IPS-20b (cell line): ENCODE measurements around the gene GOSR2.
"Not testable (repeated sequence)": the region's sequence is repeated elsewhere in the genome, so short reads cannot be mapped to it uniquely, and the experiment has no call there.

Experiments
- H3K27ac ChIP-seq: one replicate; pipeline ENCODE4 v1.5.1; 2013; ENCODE audit warnings: low read length
- H3K27me3 ChIP-seq: 2 replicates; pipeline ENCODE4 v1.6.1; 2013; ENCODE audit warnings: mild to moderate bottlenecking, low read length, inconsistent platforms; ENCODE audit not compliant: insufficient read depth
- H3K36me3 ChIP-seq: 2 replicates; pipeline ENCODE4 v1.6.1; 2013; ENCODE audit warnings: low read depth, mild to moderate bottlenecking, inconsistent platforms, low read length, moderate library complexity; ENCODE audit not compliant: insufficient read depth
- H3K4me1 ChIP-seq: 2 replicates; pipeline ENCODE4 v1.6.1; 2013; ENCODE audit warnings: mild to moderate bottlenecking, control low read depth, inconsistent platforms, low read length, moderate library complexity; ENCODE audit not compliant: insufficient read depth
- H3K4me3 ChIP-seq: 2 replicates; pipeline ENCODE4 v1.5.1; 2013; ENCODE audit warnings: mild to moderate bottlenecking, low read length, inconsistent platforms
- H3K9ac ChIP-seq: 2 replicates; pipeline ENCODE4 v1.6.1; 2013; ENCODE audit warnings: low read depth, mild to moderate bottlenecking, inconsistent platforms, low read length, moderate library complexity
- H3K9me3 ChIP-seq: 2 replicates; pipeline ENCODE4 v1.6.1; 2013; ENCODE audit warnings: mild to moderate bottlenecking, low read depth, low read length, inconsistent platforms; ENCODE audit not compliant: insufficient read depth

GOSR2 gene

GRCh38 chr17:46984892-46985291 lies 61.9 kb downstream of the GOSR2 start:
- no peaks in the 10 kb centered on the region for H3K9me3 ChIP-seq
- no peak overlapping the region for H3K9ac ChIP-seq
- H3K36me3 ChIP-seq, result no peaks in the 10 kb centered on the region
- no peak overlapping the region for H3K4me3 ChIP-seq
- H3K27ac ChIP-seq, result no peak overlapping the region
- H3K27me3 ChIP-seq, result peaks cover 14% of the 10 kb centered on the region
- H3K4me1 ChIP-seq, result 0 out of 2 replicates have a peak, but pooled peaks cover 6% of the 10 kb centered on the region

- no peak overlapping the region for H3K4me3 ChIP-seq
- 0 out of 2 replicates have a peak, but pooled peaks cover under 1% of the 10 kb centered on the region for H3K4me1 ChIP-seq
- peaks cover 4% of the 10 kb centered on the region; the same call in 1 of the 2 replicates for H3K27me3 ChIP-seq
- H3K27ac ChIP-seq, result no peak overlapping the region
- H3K9ac ChIP-seq, result no peak overlapping the region
- no peaks in the 10 kb centered on the region for H3K36me3 ChIP-seq
- no peaks in the 10 kb centered on the region for H3K9me3 ChIP-seq
Measured at GRCh38 chr17:46986366-46986765, 63.4 kb downstream of the GOSR2 start.

- not testable (repeated sequence) for H3K9me3 ChIP-seq, H3K27ac ChIP-seq, H3K4me1 ChIP-seq, H3K27me3 ChIP-seq, H3K36me3 ChIP-seq, H3K4me3 ChIP-seq, H3K9ac ChIP-seq
Measured at GRCh38 chr17:46987927-46988326, 65.0 kb downstream of the GOSR2 start.

- Histone ChIP-seq H3K9me3 (no peaks in the 10 kb centered on the region), H3K27me3 (peaks cover 4% of the 10 kb centered on the region; the same call in 1 of the 2 replicates), H3K36me3 (no peaks in the 10 kb centered on the region), H3K9ac (no peak overlapping the region), H3K27ac (no peak overlapping the region), H3K4me1 (no peaks in the 10 kb centered on the region), H3K4me3 (no peak overlapping the region)
Measured at GRCh38 chr17:46989637-46990431, 66.9 kb downstream of the GOSR2 start.

GRCh38 chr17:46991617-46992016 lies 68.7 kb downstream of the GOSR2 start:
- Histone ChIP-seq H3K27me3 (peaks cover 4% of the 10 kb centered on the region; the same call in 1 of the 2 replicates), H3K4me1 (no peaks in the 10 kb centered on the region), H3K36me3 (no peaks in the 10 kb centered on the region), H3K9me3 (no peaks in the 10 kb centered on the region), H3K9ac (no peak overlapping the region), H3K27ac (no peak overlapping the region), H3K4me3 (no peak overlapping the region)
